ENCODE results near the gene TXNL4A.

Gene TXNL4A

DNA sequence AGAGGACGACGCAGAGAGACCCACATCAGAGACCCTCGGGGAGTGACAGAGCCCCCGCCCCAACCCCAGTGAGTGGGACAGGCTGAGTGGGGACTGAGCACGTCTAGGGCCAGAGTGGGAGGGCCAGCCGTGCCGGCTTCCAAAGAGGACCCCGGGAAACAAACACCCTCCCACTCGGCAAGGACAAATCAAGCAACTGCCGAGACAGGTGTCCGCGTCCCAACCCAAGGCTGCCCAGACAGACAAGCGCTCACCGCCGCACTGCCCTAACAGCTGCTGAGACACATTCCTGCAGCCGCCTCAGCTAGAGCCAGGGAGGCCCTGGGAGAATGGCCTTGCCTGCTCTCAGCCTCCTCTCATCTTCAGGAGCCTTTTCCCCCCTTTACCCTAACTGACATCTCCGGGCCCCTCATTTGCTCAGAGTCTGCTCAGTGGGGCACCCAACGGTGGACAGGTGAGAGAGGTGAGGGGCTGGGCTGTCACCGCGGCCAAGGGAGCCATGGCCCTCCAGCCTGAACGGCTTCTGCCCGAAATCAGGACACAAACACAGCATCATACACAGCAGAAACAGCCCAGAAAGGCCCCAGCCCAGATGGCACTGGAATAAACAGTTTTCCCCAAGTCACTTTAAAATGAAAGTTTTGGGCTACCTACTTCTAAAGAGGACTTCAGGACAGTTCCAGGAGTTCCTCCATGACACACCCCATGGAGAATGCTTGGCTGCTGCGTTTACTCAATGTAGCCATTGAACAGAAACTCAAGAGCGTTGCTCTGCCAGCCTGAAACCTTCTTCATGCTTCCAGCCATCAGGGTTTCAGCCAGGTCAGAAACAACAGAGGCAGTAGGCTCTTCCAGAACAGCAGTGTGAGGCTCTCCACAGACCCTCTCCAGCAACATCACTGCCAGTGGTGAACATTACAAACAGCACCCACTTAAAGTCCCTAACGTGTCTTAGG, 60.5 kb downstream of the TXNL4A start:
- FAIRE-seq (peak; percentile 77), DNase-seq (ENCODE audit: insufficient read length, low spot score) (no peak)
- TF ChIP-seq, protein P1, sequence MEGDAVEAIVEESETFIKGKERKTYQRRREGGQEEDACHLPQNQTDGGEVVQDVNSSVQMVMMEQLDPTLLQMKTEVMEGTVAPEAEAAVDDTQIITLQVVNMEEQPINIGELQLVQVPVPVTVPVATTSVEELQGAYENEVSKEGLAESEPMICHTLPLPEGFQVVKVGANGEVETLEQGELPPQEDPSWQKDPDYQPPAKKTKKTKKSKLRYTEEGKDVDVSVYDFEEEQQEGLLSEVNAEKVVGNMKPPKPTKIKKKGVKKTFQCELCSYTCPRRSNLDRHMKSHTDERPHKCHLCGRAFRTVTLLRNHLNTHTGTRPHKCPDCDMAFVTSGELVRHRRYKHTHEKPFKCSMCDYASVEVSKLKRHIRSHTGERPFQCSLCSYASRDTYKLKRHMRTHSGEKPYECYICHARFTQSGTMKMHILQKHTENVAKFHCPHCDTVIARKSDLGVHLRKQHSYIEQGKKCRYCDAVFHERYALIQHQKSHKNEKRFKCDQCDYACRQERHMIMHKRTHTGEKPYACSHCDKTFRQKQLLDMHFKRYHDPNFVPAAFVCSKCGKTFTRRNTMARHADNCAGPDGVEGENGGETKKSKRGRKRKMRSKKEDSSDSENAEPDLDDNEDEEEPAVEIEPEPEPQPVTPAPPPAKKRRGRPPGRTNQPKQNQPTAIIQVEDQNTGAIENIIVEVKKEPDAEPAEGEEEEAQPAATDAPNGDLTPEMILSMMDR (IDR thresholded peaks at IDR 0.05; ENCODE audit: insufficient read depth, missing control alignments) = no peak

DNA sequence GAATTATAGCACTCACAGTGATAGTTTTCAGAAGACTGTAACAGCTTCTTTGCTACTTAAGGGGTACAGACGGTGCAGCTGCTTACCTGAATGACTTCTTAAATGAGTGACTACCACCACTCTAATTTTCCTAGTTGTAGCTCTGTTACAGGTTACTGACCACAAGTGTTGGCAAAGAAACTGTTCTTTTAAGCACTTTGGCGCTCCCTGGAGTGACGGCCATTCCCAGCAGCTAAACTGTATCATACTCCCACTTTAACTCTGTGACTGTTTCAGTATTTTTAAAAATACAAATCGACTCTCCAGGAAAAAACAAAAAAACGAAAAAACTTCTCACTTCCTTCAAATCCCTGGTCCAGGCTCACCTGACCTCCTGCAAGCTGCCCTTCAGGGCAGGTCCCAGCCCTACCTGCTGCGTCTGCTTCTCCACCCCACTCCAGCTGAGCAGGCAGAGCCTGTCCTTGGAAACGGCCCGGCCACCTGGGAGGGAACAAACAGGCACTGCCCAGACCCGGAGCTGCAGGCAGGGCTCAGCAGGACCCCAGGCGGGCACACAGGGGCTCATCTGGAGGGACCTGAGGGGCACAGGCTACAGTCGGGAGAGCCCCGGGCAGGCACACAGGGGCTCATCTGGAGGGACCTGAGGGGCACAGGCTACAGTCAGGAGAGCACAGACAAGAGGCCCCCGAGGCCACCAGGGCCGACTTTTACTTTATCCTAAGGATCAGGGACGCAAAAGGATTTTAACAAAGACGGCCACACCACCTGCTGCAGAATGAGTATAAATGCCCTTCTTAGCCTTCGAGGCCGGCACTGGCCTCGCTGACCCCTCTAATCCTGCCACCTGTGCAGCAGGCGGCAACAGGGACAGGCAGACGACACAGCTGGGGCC, 61.4 kb downstream of the TXNL4A start:
- peak; percentile 84 for DNase-seq (ENCODE audit: insufficient read length, low spot score)
- TF ChIP-seq, protein P1 (IDR thresholded peaks at IDR 0.05; ENCODE audit: insufficient read depth, missing control alignments) = no peak
- peak; percentile 99 for FAIRE-seq

DNA sequence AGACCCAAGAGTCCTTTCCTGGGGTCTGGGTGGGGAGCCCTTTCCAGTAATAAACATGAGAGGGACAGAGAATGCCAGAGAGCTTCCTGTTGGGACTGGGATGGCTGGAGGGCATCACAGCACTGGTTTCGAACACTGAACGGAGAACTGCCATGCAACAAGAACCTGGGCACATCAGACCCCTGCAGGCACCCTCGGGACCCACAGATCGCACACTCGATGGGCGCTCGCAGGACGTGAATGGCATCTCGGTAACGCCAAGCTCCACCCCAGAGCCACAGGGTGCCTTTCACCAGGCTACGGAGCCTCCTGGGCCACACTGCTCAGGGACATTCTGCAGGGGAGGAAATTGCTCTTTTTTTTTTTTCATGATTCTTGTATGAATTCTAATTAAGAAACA, 62.1 kb downstream of the TXNL4A start:
- FAIRE-seq = no peak
- DNase-seq (ENCODE audit: insufficient read length, low spot score) = no peak
- TF ChIP-seq, protein P1 (IDR thresholded peaks at IDR 0.05; ENCODE audit: insufficient read depth, missing control alignments) = no peak

DNA sequence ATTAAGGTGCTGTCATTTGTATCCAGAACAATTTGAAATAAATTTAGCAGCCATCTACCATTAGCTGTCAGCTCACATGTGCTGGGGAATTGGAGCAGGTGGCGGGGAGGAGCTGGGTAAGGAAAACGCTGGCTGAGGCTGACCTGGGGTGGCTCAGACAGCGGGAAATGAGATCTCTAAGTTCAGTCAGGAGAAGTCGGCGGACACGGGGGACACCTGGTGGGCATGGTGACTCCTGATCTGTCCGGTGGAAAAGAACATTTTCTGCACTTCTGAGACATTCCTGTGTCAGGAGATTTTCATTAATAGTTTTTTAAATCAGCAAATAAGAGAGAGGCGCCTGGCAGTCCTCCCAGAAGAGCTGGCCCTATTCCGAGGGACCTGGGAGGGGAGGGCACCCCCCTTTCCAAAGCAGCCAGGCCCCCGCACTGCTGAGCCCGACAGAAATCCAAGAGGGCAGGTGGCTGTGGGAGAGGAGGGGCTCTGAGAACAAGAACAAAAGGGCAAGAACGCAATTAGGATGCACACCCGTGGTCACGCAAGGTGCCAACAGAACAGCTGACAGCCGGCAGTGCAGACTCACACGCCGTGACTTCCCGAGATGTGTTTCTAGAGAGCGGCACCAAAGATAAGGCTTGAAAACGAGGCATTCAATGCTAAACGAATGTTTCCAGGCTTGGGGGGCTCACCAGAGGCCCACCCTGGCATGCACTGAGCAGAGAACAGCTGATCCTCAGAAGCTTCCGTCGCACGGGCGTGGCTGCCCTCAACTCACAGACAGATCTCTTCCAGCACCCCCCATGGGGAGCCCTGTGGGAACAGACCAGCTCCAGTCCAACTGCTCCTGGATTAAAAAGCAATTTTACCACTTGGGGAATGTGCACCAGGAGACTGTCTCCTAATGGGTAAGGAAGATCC, 63.3 kb downstream of the TXNL4A start:
- FAIRE-seq = peak; percentile 98

DNA sequence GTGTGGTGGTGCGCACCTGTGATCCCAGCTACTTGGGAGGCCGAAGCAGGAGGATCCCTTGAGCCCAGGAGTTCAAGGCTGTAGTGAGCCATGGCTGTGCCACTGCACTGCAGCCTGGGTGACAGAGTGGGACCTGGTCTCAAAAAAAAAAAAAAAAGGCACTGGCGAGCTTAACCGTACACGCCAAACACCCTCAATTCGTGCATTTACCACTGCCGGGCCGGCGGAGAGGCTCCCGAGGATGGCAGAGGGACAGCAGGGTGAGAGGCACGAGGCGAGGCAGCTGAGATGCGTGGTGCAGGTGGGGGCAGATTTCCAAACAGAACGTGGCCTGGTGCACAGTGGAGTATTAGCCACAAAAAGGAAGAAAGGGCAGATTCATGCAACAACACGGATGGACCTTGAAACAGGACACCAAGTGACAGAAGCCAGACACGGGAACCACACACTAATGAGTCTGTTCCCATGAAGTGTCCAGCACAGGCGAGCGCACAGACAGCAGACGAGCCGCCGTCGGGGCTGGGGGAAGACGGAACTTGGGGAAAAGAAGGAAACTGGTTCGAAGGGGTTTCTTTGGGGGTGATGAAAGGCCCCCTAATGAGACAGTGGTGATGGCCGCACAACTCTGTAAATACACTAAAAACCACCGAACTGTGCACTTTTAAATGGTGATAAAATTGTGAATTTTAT, 64.3 kb downstream of the TXNL4A start:
- TF ChIP-seq, protein P1 (IDR thresholded peaks at IDR 0.05; ENCODE audit: insufficient read depth, missing control alignments) = no peak
- DNase-seq (ENCODE audit: insufficient read length, low spot score) (no peak), FAIRE-seq (peak; percentile 55)

More for the DNA sequence above, 63.3 kb downstream of the TXNL4A start:
- no peak for DNase-seq (ENCODE audit: insufficient read length, low spot score)
- TF ChIP-seq, protein P1 (IDR thresholded peaks at IDR 0.05; ENCODE audit: insufficient read depth, missing control alignments) = peak; percentile 19

DNA sequence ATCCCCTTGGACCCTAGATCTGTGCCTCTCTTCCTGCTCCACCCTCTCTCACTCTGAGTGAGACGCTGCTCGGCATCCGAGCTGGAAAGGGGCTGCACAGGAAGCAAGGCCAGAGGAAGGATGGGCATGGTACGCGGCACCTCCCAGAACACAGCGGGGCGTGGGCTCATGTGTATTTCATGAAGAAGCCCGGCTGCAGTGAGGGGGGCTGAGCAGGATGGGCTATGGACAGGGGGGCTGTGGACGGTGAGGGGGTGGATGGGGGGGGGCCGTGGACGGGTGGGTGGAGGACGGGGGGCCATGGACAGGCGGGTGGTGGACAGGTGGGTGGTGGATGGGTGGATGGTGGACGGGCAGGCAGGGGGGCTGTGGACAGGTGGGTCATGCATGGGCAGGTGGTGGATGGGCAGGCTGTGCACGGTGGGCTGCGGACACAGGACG, 65.4 kb downstream of the TXNL4A start:
- no peak for FAIRE-seq
- TF ChIP-seq, protein P1 (IDR thresholded peaks at IDR 0.05; ENCODE audit: insufficient read depth, missing control alignments) = no peak

More for the DNA sequence above, 65.4 kb downstream of the TXNL4A start:
- DNase-seq (ENCODE audit: insufficient read length, low spot score) = no peak
